GM19395 (cell line): ENCODE measurements around the gene SLIT3.

Experiments
- ATAC-seq: cut with Tn5 transposase; IDR thresholded peaks from one replicate; pipeline ENCODE4 v1.9.1; 2021; ENCODE audit warnings: mild to moderate bottlenecking, moderate library complexity; ENCODE audit not compliant: unreplicated experiment

The SLIT3 gene

DNA sequence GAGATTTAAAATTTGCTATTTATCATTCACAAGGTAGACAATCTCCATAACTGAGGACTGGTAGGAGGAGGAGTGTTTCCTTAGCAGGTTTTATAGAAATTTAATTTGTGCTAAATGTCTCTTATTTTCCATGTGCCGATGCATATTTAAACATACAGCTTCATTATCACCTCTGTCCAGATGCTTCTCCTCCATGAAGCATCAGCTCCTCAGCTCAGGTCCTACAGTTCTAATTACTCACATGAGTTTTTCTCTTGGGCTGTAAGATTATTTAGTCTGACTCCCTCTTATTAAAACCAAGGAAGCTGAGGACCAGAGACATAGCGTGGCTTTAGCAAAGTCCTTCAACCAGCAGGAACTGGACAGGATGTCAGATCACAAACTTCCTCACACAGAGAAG lies 421.6 kb downstream of the SLIT3 start:
- ATAC-seq: no peak

DNA sequence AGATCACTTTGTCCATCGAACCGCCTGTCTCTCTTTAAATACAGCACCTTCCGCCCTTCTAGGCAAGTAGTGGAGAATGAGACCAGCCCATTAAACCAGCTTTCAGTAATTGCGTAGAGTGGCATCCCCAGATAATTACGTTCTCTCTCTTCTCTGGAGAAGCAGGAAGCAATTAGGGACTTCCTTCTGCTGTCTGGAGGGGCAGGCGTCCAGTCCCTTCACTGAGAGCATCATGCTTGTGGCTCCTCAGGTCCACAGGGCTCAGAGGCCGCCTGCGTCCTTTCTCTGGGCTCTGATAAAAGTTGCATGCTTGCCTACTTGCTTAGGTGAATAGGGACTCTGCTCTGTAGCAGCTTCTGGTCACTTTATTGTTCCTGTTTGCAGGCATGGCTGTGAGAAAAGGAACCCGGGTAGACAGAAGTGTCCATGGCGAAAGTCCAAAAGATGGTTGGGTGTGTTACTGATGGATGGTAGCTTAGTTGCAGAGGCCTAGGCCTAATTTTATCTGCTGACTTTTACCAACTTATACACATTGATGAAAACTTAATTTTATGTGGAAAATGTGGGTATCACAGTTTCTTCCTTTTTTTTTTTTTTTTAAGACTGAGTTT lies 422.7 kb downstream of the SLIT3 start:
- no peak for ATAC-seq

DNA sequence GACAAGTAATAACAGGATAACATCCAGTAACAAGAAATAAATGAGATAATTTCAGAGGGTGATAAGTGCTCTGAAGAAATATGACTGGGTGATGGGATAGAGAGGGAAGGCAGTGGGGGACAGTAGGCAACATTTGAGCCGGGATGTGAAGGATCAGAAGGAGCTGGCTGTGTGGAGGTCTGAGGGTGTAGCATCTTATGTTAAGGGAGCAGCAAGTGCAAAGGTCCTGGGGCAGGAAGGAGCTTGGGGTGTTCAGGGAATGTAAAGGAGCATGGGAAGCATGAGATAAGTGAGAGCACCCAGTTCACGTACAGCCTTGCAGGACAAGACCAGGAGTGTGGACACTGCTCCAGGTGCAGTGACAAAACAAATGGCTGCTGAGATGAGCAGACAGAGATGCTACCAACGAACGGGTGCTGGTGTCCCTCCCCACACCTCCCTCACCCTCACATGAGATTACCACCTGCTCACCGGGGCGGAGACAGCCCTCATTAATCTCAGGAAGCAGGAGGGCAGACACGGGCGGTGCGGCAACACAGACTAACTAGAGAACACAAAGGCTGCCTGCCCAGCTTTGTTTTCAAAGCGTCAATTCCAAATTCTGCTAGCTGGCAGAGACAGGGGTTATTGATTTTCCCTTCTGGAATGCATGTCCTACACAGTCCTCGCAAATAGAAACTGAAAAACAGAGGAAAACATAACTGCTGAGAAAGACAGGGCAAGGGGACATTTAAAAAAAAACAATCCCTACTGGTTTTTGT lies 423.6 kb downstream of the SLIT3 start:
- no peak for ATAC-seq

DNA sequence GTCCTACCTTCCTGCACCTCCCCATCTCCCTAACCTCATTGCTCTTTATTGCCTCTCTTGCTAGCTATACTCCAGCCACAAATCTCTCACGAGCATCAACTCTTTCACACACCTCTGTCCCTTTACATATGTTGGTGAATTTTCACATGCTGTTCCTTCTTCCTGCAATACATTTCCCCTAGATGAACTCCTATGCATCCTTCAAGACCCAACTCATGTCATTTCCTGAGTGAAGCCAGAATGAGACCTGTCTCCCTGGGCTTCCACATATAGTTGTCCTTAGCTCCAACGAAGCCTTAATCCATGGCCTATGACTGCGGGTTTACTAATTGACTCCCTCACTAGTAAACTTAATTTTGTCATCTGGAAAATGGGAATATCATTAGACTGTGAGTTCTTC lies 424.5 kb downstream of the SLIT3 start:
- ATAC-seq: no peak

DNA sequence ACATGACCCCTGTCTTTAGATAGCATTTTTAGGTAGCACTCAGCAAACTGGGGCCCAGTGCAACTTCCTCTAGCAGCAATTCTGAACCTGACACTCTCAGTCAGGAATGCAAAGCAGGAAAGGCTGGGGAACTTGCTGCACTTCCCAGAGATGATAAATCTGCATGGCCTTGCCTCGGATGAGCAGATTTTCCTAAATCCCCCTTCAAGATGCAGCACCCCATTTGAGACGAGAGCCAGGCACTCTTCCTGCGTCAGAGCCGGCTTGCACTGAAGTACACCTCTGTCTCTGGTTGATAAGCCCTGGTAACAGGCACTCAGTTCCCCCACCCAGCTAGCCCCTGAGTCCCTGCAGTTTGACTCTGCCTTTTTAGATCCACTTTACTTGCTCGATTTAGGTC lies 425.1 kb downstream of the SLIT3 start:
- no peak for ATAC-seq

DNA sequence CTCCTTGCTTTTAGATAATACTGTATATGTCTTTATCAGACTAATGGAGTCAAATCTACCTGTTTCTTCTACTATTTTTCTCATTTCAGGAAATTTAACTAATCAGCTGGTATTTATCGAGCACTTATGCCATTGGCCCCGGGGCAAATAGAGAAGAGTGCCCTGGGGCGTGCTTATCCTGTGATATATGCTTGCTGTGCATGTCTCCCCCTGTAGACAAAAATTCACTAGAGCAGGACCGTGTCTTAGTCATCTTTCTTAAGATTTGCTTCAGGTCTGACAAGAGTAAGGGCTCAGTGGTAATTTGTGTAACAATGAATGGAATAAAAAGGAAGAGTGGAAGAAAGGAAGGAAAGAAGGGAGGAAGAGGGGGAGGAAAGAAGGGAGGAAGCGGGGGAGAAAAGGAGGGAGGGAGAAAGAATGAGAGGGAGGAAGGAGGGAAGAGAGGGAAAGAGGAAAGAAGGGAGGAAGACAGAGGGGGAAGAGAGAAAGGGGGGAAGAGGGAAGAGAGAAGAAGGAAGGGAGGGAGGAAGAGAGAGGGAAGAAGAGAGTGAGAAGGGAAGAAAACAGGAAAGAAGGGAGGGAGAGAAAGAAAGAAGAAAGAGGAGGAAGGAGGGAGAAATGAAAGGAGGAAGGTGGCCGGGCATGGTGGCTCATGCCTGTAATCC lies 426.1 kb downstream of the SLIT3 start:
- no peak for ATAC-seq

DNA sequence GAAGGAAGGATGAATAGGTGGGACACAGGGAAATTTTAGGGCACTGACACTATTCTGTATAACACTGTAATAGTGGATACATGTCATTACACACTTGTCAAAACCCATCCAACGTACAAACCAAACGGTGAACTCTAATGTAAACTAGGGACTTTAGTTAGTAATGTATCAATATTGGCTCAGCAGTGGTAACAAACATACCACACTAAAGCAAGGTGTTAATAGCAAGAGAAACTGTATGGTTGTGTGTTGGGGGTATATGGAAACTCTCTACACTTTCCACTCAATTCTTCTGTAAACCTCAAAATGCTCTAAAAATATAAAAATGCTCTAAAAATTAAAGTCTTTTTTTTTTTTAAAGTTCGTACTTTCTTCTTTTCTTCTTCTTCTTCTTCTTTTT lies 428.7 kb downstream of the SLIT3 start:
- ATAC-seq: no peak

DNA sequence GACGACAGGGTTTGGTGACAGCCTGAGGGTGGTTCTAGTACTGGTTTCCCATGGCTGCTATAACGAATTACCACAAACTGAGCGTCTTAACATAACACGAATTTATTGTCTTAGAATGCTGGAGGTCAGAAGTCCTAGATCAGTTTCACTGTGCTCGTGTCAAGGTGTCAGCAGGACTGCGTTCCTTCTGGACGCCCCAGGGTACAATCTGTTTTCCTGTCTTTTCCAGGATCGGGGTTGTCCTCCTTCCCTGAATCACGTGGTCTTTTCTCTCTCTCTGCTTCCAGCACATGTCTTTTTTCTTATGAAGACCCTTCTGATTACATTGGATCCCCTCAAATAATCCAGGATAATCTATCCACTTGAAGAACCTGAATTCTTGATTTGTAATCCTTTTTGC lies 430.0 kb downstream of the SLIT3 start:
- no peak for ATAC-seq

DNA sequence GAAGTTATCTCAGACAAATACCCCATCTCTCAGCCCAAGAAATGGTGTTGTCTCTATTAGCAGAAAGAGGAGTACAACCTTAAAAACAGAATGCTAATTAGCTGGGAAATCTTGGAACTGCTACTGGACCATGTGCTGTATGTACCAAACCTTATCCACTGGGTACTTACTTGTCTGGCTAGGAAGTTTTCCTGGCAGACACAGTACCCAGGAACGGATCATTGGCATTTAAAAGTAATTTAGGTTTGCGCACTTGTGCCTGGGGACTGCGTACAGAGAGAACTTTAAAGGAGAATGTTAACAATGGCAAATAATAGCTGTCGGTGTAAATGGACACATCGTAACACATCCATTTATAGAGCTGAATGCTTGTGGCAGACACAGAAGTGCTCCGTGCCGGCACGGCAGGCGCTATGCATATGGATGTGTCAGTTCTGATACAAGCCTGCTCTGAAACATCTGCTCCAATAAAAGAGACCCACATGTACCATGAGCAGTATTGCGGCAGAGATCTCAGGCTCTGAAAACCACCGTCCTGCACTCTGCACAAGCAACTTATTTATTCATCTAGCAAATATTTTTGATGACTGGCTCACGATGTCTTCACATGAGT lies 431.2 kb downstream of the SLIT3 start:
- no peak for ATAC-seq

DNA sequence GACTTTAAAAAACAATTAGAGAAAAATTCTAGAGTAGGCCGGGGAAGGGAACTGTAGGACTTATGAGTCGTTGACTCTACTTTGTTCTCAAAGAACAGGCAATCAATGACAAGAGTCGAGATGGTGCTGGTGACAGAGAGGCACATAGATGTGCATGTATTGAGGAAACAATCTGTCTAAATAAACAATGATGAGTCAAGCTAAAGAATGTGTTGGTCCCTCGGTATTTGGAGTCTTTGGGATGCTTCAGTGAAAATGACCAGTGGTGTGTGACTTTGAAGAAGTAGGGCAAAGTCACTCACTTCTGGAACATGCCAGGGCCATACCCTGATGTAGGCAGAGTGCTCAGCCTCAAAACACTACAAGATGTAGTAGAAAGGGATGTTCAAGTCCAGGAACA lies 433.7 kb downstream of the SLIT3 start:
- no peak for ATAC-seq

DNA sequence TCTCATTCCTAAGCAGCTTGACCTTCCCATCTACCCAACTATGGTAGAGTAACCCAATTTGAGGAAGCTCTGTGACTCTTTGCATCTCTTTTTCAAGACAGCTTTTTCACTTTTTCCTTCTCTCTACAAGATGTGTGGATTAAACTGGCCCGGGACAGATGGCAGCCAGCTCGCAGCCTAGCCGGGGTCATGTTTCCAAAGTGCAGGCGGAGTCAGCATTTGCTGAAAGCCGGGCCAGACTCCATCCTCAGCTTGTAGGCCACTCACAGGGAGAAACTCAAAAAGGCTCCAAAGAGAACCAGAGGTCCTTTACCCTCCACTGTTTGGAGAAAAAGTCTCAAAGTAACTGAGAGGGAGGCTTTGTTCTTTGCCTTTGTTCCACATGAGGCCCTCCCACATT lies 435.0 kb downstream of the SLIT3 start:
- ATAC-seq: no peak

DNA sequence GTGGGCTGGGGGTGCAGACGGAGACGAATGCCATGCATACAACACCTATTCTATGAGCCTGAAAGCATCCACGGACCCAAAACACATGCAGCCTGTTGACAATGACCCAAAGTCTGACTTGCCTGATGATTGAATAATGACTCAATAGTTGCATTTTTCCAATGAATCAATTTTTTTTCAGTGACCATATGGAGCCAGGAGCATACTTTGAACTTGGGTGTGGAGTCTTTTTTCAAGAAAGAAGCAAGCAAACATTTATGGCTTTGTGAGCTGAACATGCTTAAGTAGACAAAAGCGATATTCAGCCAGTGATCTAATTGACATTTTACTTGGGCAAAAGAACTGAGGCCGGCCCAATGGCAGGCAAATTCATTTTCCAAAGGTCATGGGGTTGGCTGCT lies 437.9 kb downstream of the SLIT3 start:
- no peak for ATAC-seq

DNA sequence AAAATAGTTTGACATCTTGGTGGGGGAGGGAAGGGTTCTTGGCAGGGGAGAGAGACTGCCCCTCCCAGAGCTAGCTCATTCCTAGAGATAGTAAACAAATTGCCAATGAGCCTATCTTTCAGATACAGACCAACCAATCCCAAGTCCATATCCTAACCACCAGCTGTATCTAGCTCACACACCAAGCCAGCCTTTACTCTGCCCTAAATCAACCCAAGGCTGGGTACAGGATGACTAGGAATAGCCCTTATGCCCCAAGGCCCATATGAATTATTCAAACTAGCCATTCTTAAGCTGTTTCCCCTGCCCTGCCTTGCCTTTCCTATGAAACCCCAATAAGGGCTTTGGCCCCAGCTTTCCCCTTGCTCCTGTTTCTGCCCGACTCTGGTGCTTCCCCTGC lies 440.4 kb downstream of the SLIT3 start:
- no peak for ATAC-seq

DNA sequence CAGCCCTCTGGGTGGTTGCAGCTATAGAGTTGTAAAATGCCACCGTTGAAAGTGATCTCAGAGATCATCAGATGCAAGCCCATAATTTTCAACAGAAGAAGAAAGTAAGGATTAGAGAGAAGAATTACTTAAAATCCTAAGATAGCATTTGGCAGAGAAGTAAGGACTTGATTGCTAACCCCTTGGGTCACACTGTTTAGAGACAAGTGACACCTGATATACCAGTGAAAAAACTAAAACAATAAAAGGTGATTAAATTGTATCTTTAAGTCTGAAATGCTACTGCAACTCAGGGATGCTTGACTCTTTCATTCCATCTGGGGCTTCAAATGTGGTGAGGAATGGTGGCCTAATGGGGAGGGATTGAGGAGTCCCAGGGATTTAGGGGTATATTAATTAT lies 440.9 kb downstream of the SLIT3 start:
- no peak for ATAC-seq

DNA sequence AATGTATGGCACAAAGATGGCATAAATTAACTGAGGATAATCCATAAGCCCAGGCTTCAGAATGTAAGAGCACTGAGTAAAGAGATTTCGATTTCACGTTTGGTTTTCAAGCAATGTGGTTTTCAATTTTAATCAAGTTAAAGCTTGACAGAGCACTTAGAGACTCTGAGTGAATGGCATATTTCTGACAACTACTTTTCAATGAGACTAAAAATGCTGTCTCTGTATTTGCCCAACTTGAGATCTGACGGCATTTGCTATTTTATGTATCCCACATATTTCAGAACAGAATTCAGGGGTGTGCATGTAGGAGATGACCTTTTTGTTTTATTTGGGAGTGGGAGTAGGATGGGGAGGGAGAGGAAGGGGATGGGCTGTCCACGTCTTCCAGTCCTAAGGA lies 441.5 kb downstream of the SLIT3 start:
- no peak for ATAC-seq

DNA sequence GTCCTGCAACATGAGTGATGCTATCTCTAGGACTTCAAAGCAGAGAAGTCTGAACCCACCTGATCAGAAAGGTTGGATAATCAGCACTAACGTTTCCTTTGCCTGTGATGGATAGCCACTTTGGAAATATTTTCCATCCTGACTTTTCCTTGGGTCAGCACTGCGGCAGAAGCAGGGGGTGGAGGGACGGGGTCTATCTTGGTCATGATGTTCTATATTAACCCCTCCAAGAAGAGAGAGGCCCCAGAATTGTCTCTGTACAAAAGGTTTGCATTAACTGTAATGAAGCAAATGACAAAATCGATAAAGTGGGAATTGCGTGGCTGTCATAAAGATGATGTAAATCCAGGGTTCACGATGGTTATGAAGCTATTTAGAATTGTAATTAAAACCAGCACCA lies 441.9 kb downstream of the SLIT3 start:
- no peak for ATAC-seq

DNA sequence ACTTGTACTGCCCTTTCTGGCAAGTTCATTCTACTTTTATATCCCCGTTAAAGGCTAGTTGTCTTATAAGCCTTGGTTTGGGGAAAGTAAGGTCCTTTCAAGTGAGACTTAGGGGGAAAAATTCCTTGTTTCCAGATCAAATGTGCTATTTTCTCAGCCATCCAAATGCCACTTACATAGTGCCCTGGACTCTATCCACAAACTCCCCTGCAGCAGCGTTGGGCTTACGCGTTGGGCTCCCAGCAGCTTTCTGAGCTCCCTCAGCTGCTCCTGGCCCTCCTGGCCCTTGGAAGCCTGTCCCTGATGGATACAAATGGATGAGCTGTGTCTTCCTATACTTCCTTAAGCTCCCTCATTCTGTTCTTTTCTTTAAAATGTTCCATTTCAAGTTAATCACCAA lies 442.6 kb downstream of the SLIT3 start:
- no peak for ATAC-seq

DNA sequence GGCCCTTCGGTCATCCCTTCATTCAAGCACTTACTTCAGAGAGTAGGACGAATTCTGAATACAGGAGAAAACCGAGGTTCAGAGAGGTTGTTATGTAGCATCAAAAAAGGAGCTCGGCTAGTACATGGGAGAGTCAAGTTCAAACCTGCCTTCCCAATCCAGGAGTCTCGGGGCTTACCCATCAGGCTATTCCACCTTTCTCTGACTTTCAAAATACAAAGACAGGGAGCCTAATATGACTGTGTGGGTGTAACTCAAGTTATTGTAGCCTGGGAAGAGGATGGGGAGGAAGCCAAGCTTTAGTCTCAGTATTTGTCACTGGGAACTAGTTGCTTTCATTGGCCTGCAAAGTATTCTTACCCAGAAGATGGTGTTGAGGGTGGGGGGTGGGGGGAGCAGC lies 447.0 kb downstream of the SLIT3 start:
- no peak for ATAC-seq

DNA sequence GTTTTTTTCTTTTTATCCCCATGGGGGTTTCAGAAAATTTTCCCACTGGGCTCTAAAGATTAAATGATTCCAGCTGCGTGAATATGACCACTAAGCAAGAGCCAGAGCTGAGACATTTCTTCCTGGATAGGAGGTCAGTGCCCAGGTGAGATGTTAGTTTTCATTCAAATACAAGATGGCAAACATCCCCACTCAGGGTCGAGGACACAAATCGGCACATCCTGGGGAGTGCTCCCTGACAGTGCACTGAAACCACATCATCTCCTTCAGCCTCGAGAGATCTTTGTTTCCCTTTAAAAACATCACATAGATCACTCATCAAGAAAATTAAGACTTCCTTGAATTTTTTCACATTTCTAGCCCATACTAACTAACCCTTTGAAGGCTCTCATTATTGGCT lies 448.6 kb downstream of the SLIT3 start:
- no peak for ATAC-seq

DNA sequence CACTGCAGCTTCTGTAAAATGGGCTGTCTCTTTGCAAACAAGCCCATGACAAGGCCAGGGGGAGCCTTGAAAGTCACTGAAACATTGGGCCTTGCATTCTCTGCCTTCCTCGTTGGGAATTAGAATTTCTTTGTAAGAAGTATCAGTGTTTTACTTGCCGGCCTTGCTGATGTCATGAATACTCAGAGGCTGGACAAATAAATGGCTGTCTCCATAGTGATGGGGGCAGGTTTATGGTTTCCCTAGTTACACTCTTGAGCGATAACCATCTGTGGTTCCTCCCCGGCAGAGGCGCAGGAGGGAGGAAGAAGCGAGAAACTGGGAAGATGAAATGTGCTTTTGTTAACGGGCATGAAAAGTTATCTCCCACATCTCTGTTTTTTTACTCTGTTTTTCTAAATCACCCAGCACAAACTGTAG lies 449.0 kb downstream of the SLIT3 start:
- ATAC-seq: peak; percentile 82

DNA sequence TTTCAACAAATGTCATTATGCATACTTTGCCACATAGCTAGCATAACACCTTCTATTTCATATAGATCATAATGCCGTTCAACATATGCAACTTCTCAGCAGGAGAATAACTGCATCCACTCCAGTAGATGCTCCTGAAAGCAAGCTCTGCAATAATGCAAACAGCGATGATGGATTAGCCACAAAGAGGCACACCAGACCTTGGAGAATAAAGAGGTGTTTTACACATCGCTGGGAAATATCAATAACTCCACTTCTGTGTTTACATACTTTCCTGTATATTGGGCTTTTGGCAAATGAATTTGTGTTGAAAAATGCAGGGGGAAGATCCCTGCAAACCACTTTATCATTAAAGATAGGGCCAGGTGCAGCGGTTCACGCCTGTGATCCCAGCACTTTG lies 450.3 kb downstream of the SLIT3 start:
- no peak for ATAC-seq

DNA sequence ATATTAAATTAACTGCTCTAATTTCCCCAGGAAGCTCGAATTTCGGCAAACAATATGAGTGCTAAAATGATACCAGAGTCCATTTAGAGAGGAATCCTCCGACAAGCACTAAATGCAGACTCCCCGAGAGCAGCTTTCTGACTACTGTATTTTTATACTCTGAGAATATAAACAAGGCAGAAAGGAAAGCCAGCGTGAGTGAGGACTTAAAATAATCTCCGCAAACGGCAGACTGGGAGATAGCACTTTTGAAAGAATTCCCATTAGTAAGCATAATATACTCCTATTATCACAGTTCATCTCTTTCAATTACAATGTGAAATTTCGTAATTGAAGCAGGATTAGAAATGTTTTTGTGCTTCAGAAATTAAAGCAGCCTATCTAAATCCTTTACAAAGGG lies 452.4 kb downstream of the SLIT3 start:
- no peak for ATAC-seq
